Neural crest cell (in vitro differentiated cells): ENCODE data around the gene SYTL5. TPM values are rescaled to one million over a fixed set of nuclear protein-coding genes. Genes with fewer than 3 reads are reported as not detected.

ENCODE experiments used
- DNase-seq: peaks from one replicate; pipeline ENCODE4 v3.0.0; 2021; ENCODE audit warnings: low read depth, mixed read lengths, low spot score
- H3K27ac Mint-ChIP-seq: one replicate; pipeline ENCODE4 v1.8.0; 2021; ENCODE audit warnings: mild to moderate bottlenecking, mixed read lengths; ENCODE audit not compliant: unreplicated experiment
- H3K27me3 Mint-ChIP-seq: 2 replicates; pipeline ENCODE4 v1.8.0; 2021; ENCODE audit warnings: low read depth, mild to moderate bottlenecking, mixed read lengths
- H3K36me3 Mint-ChIP-seq: 2 replicates; pipeline ENCODE4 v1.8.0; 2021; ENCODE audit warnings: low read depth, mild to moderate bottlenecking, mixed read lengths
- H3K4me1 Mint-ChIP-seq: 2 replicates; pipeline ENCODE4 v1.8.0; 2021; ENCODE audit warnings: mixed read lengths
- H3K4me3 Mint-ChIP-seq: one replicate; pipeline ENCODE4 v1.8.0; 2021; ENCODE audit warnings: mild to moderate bottlenecking, mixed read lengths
- H3K9me3 Mint-ChIP-seq: 2 replicates; pipeline ENCODE4 v1.8.0; 2021; ENCODE audit warnings: mixed read lengths
- CTCF ChIP-seq: fragments of 200-600 bp; sonication (generic); conservative IDR thresholded peaks from 2 replicates; pipeline ENCODE4 v1.5.0; 2021; ENCODE audit warnings: antibody characterized with exemption, mild to moderate bottlenecking
- total RNA-seq: library from RNA; stranded (reverse); gene quantifications from 2 replicates; pipeline ENCODE4 v1.2.1, GENCODE V29; 2021

SYTL5 gene
- total RNA-seq, 1 donor from 2014 or later: 0.05 TPM

- no peak overlapping the region for H3K4me3 Mint-ChIP-seq
- no peak overlapping the region for H3K27ac Mint-ChIP-seq
- DNase-seq: no peak
- TF ChIP-seq CTCF: no peak
- H3K4me1 Mint-ChIP-seq: no peaks in the 10 kb centered on the region
- no peaks in the 10 kb centered on the region for H3K27me3 Mint-ChIP-seq
- peaks cover 3% of the 10 kb centered on the region for H3K9me3 Mint-ChIP-seq
- no peaks in the 10 kb centered on the region for H3K36me3 Mint-ChIP-seq
Measured at GRCh38 chrX:38018766-38019425, 12.5 kb downstream of the SYTL5 start.

GRCh38 chrX:38028300-38028699 is 21.9 kb downstream of the SYTL5 start:
- Mint-ChIP-seq H3K9me3 (peaks cover 10% of the 10 kb centered on the region), H3K27me3 (no peaks in the 10 kb centered on the region), H3K4me3 (no peak overlapping the region), H3K27ac (no peak overlapping the region), H3K4me1 (no peaks in the 10 kb centered on the region), H3K36me3 (peaks cover 2% of the 10 kb centered on the region)
- DNase-seq: no peak
- TF ChIP-seq CTCF: no peak

GRCh38 chrX:38036466-38036865 is 30.1 kb downstream of the SYTL5 start:
- no peak for TF ChIP-seq CTCF
- H3K4me3 Mint-ChIP-seq: no peak overlapping the region
- peaks cover 15% of the 10 kb centered on the region for H3K9me3 Mint-ChIP-seq
- no peaks in the 10 kb centered on the region for H3K4me1 Mint-ChIP-seq
- no peak for DNase-seq
- no peak overlapping the region for H3K27ac Mint-ChIP-seq
- no peaks in the 10 kb centered on the region for H3K27me3 Mint-ChIP-seq
- no peaks in the 10 kb centered on the region for H3K36me3 Mint-ChIP-seq

- TF ChIP-seq CTCF: no peak
Measured at GRCh38 chrX:38038501-38038900, 32.1 kb downstream of the SYTL5 start.

GRCh38 chrX:38041237-38041636 is 34.9 kb downstream of the SYTL5 start:
- Mint-ChIP-seq H3K9me3 (peaks cover 4% of the 10 kb centered on the region), H3K27me3 (no peaks in the 10 kb centered on the region), H3K27ac (no peak overlapping the region), H3K4me3 (no peak overlapping the region), H3K36me3 (no peaks in the 10 kb centered on the region), H3K4me1 (no peaks in the 10 kb centered on the region)
- no peak for TF ChIP-seq CTCF
- DNase-seq: no peak

More at GRCh38 chrX:38038501-38038900, 32.1 kb downstream of the SYTL5 start:
- Mint-ChIP-seq H3K27ac (no peak overlapping the region), H3K27me3 (no peaks in the 10 kb centered on the region), H3K36me3 (no peaks in the 10 kb centered on the region), H3K9me3 (peaks cover 9% of the 10 kb centered on the region), H3K4me3 (no peak overlapping the region), H3K4me1 (no peaks in the 10 kb centered on the region)
- no peak for DNase-seq
